Middle frontal gyrus (tissue), 1 donor: ENCODE measurements around the gene TMC5.

Source experiments
- DNase-seq: peaks from one replicate; pipeline ENCODE4 v3.0.0-alpha.2; 2015; ENCODE audit warnings: low spot score; ENCODE audit errors: extremely low spot score

Gene TMC5

GRCh38 chr16:19458722-19459379, 41.2 kb downstream of the TMC5 start:
- no peak for DNase-seq

GRCh38 chr16:19460397-19460796, 42.7 kb downstream of the TMC5 start:
- DNase-seq: no peak

- DNase-seq: no peak
Observed at GRCh38 chr16:19463468-19464315, 46.0 kb downstream of the TMC5 start.

GRCh38 chr16:19468300-19468699, 50.6 kb downstream of the TMC5 start:
- DNase-seq: no peak

DNA sequence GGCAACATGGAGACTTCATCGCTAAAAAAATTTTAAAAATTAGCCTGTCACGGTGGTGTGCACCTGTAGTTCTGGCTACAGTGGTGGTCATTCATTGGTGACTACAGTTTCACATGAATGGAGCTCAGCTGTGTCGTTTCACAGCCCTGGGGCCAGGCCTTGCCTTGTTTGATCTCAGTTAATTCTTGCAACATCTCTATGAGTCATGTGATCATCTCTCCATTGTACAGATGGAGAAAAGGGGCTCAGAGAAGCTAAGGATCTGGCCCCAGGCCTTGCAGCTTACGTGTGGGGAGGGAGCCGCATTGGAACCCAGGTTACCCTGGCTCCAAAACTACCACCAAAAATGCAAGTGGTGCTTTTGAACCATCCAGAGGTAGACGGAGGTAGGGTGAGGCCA, 54.8 kb downstream of the TMC5 start:
- DNase-seq: no peak

- DNase-seq: no peak
Observed at GRCh38 chr16:19474617-19475016, 56.9 kb downstream of the TMC5 start.

- DNase-seq: no peak
Observed at GRCh38 chr16:19478505-19478904, 60.8 kb downstream of the TMC5 start.

DNA sequence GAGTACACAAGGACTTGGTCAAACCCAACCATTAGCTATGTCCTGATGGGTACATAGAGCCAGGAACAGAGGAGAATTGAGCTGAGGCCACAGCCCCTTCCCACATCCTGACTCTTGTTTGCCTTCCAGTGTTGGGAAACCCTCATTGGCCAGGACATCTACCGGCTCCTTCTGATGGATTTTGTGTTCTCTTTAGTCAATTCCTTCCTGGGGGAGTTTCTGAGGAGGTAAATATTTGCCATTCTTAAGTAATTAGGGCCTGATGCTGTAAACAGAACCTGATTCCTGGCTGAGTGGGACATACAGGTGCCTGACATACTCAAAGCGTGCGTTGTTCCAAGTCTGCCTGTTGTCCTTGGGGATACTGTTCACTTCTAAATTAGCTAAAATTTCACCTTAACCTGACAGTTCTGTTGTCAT, 61.6 kb downstream of the TMC5 start:
- no peak for DNase-seq

DNA sequence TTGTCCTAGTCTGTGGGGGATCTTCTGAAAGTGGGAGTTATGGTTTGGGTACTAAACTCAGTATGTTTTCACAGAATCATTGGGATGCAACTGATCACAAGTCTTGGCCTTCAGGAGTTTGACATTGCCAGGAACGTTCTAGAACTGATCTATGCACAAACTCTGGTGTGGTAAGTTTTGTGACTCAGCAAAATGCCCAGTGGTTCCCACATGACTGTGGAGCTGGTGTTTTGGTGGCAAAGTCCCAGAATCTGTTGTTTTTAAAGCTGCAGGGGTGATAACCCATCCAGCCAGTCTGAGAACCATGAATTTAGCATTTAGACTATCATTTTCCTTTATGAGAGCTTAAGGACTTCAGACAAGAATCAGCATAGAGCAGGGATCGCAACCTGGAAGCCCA, 63.6 kb downstream of the TMC5 start:
- DNase-seq: no peak

- no peak for DNase-seq
Observed at GRCh38 chr16:19481769-19482168, 64.1 kb downstream of the TMC5 start.

DNA sequence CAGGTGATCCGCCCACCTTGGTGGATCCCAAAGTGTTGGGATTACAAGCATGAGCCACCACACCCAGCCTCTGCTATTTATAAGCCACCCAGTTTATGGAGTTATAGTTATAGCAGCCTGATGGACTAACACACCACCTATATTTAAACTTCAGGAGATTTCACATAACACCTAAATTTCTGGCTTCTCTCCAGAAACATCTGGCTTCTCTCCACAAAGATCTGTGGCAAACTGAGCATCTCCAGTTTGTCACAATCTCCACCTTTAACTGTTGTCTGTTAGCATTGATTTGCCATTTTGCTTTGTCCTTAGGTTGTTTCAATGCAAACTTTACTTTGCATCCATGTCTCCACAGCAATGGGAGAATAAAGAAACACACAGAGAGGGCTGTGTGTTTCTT, 64.6 kb downstream of the TMC5 start:
- no peak for DNase-seq

GRCh38 chr16:19484096-19484495, 66.4 kb downstream of the TMC5 start:
- DNase-seq: no peak

DNA sequence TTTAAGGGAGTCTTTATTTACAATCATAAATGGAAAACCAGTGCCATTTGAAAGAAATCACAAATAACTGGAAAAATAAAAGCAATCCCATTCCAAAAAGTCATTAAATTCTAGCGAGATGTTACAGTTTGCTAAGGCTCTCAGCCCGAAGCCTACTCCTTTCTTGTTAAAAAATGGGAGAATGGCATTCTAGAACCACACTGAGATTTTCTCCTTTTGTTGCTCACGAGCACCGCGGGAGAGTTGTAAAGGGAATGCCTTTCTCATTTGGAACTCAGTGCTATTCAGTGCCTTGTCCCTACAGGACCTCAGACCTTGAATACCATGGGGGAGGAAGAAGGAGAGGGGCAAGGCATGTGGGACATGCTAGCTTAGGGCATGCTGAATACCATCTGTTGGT, 67.9 kb downstream of the TMC5 start:
- no peak for DNase-seq

GRCh38 chr16:19486051-19486450, 68.4 kb downstream of the TMC5 start:
- no peak for DNase-seq

- DNase-seq: no peak
Observed at GRCh38 chr16:19486750-19487325, 69.2 kb downstream of the TMC5 start.

GRCh38 chr16:19488213-19488640, 70.5 kb downstream of the TMC5 start:
- no peak for DNase-seq

DNA sequence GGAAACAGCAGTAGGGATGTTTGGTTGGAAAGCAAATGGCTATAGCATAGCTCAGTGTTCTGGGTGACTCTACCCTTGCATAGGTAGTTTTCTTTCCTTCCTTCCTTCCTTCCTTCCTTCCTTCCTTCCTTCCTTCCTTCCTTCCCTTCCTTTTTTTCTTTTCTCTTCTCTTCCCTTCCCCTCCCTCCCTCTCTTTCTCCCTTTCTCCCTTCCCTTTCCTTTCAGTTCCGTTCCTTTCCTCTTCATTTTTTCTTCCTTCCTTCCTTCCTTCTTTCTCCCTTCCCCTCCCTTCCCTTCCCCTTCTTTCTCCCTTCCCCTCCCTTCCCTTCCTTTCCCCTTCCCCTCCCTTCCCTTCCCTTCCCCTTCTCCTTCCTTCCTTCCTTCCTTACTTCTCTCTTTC, 72.9 kb downstream of the TMC5 start:
- DNase-seq: no peak

DNA sequence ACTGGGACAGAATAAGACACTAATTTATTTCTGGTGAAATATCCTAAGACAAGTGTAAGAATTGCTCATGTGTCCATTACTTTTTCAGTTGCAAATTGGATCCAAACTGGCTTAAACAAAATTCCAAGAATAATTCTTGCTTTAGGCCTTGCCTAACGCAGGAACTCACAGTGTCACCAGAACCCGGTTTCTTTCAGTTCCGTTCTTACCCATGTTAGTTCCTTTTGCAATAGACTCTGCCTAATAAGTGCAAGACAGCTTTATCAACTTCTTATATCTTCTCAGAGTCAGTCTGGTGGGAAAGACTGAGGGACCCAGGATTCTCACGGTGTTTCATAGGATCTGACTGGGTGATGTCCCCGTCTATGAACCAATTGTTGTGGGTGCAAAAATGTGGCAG, 79.5 kb downstream of the TMC5 start:
- DNase-seq: no peak

DNA sequence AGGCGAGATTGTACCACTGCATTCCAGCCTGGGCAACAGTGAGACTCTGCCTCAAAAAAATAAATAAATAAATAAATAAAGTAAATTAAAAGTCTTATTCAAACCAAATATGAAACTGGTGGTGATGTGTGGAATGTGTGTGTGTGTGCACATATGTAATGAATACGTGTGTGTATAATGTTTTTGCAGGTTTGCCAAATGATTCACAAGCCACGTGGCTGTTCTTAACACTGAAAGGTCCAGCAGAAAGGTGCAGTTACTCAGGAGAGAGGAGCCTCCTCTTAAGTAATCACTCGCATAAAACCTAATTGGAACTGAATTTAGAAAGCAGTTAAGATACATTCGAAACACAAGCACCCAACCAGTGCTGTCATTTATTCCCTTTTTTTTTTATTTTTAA, 81.3 kb downstream of the TMC5 start:
- DNase-seq: no peak

GRCh38 chr16:19499481-19499880, 81.8 kb downstream of the TMC5 start:
- DNase-seq: no peak

- no peak for DNase-seq
Observed at GRCh38 chr16:19502395-19503131, 84.9 kb downstream of the TMC5 start.
